ENCODE measurements around the gene OCA2.

DNA sequence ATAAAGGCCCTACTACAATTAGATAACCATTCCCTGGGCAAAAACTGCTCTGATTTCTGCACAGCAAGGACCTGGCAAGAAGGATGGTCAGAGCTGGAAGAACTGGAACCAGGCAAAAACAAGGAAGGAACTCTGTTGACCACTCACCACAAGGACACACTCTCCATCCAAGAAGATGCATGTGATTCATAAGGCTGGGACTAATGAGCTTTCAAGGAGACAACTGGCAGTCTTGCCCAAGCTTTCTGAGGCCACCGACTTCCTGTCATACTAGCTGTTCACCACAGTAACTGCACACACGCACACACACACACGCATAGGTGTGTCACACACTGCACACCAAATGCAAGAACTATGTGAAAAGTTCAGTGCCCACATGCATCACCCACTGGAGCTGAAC lies 256.6 kb downstream of the OCA2 start:
- TF ChIP-seq, protein P1, sequence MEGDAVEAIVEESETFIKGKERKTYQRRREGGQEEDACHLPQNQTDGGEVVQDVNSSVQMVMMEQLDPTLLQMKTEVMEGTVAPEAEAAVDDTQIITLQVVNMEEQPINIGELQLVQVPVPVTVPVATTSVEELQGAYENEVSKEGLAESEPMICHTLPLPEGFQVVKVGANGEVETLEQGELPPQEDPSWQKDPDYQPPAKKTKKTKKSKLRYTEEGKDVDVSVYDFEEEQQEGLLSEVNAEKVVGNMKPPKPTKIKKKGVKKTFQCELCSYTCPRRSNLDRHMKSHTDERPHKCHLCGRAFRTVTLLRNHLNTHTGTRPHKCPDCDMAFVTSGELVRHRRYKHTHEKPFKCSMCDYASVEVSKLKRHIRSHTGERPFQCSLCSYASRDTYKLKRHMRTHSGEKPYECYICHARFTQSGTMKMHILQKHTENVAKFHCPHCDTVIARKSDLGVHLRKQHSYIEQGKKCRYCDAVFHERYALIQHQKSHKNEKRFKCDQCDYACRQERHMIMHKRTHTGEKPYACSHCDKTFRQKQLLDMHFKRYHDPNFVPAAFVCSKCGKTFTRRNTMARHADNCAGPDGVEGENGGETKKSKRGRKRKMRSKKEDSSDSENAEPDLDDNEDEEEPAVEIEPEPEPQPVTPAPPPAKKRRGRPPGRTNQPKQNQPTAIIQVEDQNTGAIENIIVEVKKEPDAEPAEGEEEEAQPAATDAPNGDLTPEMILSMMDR (IDR thresholded peaks at IDR 0.05; ENCODE audit: low read length), result no peak
- no peak for TF ChIP-seq EZH2phosphoT487 (IDR thresholded peaks at IDR 0.05; ENCODE audit: low read length)
